Fibroblast of peridontal ligament (primary cell): ENCODE data around the gene ATP13A3.
A peak's percentile ranks its signal among the peaks of the same experiment; 100 is the strongest.

Source experiments
- DNase-seq: peaks from one replicate; pipeline ENCODE4 v3.0.0-alpha.2; 2010; ENCODE audit errors: extremely low read depth

ATP13A3 gene

DNA sequence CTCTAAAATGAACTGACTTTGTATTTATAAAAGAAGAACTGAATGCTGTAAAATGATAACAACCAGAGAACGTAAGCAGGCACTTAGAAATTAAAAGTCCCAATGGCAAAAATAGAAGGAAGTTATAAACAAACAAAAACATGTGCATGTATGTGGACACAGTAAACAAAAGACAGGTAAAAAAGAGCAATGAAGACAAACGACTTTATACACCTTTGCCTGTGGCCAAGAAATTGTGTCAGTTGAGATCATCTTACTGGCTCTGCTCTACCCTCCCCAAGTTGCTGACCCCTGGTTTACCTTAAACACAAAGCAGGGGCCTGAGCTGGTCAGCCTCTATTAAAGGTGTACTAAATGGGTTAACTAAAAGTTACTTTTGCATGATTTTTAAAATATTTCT, 46.0 kb downstream of the ATP13A3 start:
- no peak for DNase-seq

DNA sequence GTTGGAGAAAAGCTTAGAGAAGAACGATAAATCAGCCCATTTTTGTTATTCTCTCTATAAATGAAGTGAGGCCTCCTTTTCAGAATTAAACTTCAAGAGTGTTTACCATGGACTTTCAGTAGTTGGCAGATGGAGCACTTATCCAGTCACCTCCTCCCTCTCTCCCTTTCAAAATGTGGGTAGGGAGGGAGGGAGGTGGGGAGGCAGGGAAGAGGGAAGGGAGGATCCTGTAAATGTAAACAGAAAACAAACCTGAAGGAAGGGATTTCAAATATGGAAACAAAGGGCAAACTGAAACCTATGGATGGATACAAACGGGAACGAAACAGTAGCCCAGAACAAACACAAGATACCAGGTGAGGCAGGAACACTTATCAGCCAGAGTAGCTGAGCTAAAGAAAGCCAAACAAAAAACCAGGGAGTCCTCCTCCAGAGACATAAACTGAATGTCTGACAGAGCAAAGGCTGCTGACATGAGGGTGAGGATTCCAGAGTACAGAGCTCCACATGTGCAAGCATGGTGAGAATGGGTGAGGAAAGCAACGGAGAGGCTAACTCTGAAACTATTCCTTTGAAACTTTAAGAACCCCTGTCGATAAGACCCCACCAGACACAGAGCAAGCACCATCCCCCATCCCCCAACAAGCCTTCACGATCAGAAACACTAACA, 46.8 kb downstream of the ATP13A3 start:
- DNase-seq: no peak

DNA sequence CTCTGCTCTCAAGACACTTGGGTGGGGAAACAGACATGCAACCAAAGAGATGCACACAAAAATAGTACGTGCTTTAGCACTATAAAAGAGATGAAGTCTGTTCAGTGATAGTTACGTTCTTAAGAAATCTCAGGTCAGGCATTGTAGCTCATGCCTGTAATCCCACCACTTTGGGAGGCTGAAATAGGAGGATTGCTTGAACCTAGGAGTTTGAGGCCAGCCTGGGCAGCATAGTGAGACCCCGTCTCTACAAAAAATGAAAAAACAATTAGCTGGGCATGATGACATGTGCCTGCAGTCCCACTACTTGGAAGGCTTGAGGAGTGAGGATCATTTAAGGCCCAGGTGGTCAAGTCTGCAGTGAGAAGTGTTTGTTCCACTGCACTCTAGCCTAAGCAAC, 52.3 kb downstream of the ATP13A3 start:
- DNase-seq: no peak

DNA sequence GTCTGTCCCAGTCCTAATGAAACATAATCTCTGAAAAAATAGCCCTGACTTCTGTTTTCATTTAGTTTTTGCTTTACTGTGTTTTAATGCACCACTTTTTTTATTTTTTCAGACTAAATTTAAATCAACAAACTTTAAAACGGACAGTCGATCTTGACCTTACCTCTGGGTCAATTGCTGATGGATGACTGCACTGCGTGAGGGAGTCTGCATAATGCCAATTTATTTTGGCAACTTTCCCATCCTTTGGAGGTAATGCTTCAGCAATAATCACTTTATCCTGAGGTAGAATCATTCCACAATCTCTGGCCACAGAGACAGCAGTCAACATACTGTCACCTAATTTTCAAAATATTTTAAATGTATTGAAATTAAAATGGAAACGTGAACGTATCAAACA, 55.2 kb downstream of the ATP13A3 start:
- no peak for DNase-seq

DNA sequence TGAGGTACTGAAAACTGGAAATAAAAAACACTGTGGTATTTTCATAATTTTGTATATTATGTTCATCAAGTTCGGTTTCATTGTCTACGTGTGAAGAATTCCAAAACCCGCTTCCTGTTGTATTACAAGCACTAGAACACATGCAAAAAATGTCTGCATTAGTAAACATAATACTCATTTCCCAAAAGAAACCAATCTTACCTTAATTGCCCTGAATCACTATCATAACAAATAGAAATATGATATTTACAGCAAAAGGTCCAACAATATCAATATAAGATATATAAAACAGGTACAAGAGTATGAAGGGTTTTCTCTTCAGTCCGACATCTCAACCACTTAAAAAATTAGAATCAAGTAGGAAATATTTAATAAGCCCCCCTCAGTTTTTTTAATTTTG, 61.4 kb downstream of the ATP13A3 start:
- DNase-seq: no peak

DNA sequence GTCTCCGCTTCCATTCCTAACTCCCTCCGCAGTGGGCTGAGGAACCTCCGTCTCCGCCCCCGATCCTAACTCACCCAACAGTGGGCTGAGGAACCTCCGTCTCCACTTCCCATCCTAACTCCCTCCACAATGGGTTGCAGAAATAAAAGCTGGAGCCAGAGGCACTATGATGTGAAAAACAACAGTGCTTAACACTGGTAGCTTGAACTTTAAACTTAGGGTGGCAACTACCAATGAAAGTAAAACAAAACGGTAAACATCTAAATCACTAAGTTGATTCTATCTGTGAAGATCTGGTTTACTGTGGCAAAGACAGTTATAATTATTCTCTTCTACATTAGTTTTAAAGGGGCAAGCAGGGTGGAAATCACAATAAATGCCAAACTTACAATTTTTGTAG, 61.8 kb downstream of the ATP13A3 start:
- no peak for DNase-seq

DNA sequence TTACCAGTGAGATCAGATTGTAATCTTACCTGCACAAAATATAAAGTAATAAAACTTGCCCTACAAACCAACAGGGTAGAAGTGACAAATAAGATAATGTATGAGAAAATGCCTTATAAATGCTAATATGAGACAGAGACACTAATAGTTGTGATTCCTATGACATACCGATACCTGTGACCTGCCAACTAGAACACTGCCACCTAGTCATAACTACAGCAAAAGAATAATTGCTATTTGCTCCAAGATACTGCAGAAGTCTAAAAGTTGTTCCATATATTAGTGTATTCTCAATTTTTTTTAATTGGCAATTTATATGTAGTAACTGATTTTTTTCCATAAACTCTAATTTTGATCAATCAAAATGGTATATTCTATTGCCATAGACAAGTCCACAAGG, 62.4 kb downstream of the ATP13A3 start:
- no peak for DNase-seq

DNA sequence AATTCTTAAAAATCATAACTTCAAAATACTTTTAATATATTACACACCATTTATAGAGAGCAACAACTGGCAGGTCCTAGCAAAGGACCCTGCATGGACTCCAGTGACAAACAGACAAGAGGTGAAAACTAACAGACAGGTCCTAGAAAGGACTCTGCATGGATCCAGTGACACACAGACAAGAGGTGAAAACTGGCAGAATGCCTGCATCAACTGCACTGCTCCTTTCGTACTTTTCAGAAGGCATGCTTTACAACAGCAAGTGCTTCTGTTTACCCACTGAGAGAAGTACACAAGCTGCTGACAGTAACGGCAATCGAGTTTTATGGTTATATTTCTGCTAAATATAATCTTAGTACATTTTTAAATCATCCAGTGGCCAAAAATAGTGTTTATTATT, 63.5 kb downstream of the ATP13A3 start:
- DNase-seq: no peak

DNA sequence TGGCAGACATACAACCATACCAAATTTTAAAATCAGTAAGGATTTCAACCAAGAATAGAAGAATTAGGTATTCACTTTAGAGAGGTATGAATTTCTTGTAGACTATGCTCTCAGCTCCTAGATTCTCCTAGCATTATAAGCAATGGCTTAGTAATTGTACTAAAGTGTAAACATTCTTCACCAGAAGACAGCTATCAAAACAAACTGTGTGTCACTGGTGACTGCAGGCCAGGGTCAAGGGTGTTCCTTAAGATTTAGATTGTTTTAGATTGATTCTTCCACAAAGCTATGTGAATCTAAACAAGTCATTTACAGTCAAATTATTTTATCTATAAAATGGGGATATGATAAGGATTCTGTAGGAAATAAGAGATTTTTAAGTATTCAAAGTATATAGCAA, 64.6 kb downstream of the ATP13A3 start:
- DNase-seq: peak; percentile 63

DNA sequence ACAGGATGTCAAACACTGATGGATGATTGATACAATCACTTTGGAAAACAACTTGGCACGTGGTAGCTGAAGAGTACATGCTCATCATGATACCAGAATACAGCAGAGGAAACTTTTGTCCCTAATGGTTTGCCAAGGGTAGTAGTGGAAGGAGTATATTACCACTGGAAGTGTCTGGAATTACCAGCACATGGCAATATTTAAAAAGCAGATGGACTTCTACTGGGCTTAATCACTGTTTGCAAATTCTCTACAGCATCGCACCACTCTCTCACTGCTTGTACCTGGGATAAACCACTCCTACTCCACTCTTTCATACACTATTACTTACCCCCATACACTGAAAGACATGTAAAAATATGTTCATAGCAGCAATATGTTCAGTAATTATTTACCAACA, 68.1 kb downstream of the ATP13A3 start:
- no peak for DNase-seq

DNA sequence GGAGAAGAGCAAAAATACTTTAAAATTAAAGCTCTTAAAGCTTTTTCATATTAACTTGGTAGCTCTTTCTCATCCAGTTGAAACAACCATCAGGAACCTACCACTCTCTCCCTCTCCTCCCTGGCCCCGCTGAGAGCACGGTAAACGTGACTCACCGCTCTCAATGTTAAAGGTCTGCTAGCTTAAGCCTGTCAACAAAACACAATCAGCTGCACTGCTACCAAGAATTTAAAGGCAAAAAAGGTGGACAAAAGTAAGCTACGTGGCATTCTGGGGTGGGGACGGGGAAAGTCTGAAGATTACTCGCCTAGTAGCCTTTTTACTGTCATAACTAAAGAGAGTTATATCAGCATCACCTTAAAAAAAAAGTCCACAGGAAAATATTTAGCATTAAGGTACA, 79.4 kb downstream of the ATP13A3 start:
- DNase-seq: peak; percentile 24

DNA sequence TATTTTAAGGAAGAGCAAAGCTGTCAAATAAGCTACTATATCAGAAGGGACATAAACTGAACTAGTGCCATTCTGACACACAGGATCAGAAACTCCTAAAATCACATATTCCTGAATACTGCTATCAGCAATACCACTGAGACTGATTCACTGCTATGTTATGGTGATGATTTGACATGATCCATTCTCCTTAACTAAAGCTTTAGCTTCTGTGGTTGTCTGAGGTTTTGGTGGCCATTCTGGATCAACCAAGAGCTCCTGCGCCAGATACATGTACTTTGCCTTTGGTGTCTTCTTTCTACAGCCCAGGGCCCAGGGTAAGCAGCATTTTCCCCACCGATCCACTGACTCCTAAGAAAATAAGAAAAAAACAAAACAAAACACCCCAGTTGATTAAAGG, 81.0 kb downstream of the ATP13A3 start:
- DNase-seq: no peak

DNA sequence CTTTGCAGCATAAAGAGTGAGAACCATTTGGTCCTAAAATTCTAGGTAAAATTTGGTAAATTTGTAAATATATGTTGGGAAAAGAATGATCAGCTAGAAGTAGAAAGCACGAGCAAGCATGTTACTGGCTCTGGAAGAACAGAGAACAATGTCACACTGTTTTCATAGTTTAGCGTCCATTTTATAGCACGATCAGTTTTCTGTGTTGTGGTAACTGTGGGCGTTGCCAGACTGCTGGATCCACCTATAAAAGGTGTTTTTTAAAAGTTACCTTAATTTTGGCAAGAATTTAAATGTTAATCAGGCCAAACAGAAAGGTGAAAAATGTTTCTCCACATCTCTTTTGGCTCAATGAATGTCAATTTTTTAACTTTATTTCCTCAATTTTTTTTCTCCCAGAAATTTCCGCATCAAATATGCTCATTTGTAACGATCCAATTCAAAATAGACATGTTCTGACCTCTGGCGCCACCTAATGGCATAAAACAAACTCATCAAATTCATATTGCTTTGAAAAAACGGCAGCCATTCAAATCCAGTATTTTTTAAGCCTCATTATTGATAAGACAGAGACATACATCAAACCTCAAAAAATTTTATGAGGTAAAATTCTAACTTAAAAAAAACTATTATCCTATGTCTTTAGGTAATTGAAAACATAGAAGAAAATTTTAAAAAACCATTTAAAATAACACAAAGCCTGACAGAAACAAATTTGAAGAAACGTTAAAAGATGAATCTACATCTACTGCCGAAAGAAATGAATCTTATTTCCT, 82.2 kb downstream of the ATP13A3 start:
- DNase-seq: peak; percentile 87

DNA sequence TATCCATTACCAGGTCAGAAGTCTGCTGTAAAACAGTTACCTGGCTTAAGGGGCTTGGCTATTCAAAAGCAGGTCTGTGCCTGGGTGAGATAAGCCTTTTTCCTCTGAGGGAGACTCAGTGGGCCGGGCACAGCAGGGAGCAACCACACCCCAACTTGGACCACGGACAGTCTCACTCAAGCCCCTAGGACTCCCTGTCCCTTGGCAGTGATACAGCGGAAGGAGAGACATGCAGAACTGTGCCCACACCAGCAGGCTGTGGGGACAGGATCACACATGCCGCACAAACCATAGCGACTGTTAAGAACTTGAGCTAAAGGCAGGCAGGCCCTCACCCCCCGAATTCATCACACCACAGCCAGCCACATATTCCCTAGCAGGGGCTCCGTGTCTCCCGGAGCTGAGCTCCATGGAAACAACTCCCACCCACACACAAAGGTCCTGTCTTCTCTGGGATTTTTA, 84.9 kb downstream of the ATP13A3 start:
- DNase-seq: no peak

DNA sequence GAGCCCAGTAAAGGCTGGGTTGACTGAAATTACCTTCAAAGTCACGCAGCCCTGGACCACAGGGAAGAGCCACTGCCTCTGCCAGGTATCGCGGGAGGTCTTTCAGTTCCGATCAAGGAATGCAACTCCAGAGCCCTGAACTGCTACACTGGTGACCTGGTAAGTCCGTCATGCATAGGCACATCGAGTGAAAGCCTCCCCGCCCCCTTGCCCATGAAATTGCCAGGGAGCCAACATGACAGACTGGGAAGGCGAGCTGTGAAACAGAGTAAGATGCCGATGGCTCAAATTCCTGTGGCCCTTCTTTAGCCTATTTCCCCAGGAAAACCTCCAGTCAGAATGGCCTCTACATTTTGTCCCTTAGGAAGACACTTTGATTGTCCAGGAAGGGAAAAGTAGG, 85.5 kb downstream of the ATP13A3 start:
- DNase-seq: no peak

DNA sequence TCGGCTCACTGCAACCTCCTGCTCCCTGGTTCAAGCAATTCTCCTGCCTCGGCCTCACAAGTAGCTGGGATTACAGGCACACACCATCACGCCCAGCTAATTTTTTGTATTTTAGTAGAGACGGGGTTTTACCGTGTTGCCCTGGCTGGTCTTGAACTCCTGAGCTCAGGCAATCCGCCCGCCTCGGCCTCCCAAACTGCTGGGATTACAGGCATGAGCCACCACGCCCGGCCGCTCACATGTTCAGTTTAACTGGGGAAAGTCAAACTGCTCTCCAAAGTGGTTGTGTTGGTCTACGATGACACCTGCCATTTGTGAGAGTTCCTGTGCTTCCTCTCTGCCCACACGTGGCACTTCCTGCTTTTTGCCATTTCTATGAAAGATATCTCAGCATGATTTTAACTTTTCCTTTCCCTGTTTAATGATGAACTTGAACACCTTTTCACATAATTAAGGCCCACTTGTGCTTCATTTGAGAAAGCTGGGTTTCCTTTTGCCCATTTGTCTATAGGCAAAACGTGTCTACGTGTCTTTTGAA, 86.9 kb downstream of the ATP13A3 start:
- no peak for DNase-seq

DNA sequence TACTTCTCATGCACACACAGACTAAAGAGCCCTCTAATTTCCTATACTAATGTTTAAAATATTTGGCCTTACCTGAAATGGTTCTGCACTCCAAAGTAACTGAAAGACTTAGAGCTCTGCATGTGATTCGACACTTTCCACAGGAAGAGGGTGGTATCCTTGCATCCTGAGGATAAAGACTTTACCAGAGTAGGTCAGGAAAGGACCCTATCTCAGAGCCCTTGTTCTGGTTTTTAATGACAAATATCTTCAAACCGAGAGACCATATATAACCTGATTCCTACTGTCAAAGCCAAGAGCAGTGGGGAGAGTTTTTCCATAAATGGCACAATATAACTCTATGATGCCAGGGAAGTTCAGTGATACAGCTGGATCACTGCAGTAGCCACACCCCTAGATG, 87.6 kb downstream of the ATP13A3 start, which contains the start of gene GP5:
GP5 (minus strand) TSS at position 101 of the 400 bp plus-strand sequence. CDS start 984 bp downstream, outside the sequence.
- no peak for DNase-seq

DNA sequence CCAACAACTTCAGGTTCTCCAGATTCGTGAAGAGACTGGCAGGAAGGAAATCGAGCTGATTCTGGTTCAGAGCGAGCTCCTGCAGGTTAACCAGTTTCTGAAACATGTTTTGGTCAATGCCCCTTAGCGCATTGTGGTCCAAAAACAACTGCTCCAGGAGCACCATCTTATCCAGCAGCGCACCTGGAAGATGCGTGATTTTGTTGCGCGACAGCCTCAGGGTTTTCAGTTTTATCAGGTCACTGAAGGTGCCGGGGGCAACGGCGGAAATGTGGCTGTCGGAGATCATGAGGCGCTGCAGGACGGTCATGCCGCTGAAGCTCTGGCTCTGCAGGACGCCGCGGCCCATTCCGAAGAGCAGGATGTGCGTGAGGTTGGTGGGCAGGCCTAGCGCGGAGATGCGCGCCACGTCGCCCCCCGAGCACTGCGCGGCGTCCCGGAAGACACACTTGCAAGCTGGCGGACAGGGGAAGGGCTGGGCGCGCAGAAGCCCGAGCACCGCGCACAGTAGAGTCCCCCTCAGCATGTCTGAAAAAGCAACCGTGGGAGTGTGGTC, 89.0 kb downstream of the ATP13A3 start:
- no peak for DNase-seq

DNA sequence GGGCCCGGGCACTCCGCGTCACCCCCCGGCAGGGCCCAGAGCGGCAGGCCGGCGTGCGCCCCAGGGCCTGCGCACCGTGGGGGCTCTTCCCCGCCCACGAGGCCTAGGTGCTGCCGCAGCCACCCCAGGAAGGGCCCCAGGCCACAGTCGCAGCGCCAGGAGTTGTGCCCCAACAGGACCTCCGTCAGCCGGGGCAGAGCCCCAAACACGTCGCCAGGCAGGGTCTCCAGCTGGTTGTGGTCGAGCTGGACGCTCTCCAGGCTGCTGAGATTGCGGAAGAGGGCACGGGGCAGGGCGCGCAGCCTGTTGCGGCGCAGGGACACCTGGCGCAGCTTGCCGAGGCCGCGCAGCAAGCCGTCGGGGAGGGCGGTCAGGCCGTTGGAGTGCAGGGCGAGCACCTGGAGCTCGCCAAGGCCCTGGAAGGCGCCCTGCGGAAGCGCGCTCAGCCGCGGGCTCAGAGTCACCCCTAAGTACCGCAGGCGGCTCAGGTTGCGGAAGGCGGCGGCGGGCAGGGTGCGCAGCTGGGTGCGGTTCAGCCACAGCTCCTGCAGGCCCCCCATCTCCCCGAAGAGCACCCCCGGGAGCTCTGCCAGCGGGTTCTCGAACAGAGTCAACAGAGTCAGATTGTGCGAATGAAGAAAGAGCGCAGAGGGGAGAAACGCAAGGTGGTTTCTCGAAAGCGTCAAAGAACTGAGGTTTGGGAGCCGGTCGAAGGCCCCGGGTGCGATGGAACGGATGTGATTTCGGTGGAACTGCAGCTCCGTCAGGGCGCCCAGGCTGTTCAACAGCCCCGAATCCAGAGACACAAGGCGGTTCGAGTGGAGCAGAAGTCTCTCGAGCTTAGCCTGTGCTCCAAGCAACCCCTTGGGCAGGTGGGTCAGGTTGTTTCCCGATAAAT, 89.7 kb downstream of the ATP13A3 start:
- no peak for DNase-seq

DNA sequence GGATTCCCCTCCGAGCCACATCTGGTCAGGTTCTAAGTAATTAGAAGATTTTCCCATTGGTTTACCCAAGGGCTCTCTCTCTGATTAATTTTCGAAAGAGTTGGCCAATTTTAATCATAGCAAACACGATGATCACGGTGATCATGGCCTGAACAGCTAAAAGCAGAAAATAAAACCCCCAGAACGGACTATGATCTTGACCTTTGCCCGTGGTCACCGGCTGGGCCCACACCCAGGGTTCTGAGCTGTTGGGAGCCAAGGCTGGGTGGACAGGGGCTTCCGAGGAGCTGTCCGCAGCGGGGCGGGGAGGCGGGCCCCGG, 90.3 kb downstream of the ATP13A3 start:
- no peak for DNase-seq

DNA sequence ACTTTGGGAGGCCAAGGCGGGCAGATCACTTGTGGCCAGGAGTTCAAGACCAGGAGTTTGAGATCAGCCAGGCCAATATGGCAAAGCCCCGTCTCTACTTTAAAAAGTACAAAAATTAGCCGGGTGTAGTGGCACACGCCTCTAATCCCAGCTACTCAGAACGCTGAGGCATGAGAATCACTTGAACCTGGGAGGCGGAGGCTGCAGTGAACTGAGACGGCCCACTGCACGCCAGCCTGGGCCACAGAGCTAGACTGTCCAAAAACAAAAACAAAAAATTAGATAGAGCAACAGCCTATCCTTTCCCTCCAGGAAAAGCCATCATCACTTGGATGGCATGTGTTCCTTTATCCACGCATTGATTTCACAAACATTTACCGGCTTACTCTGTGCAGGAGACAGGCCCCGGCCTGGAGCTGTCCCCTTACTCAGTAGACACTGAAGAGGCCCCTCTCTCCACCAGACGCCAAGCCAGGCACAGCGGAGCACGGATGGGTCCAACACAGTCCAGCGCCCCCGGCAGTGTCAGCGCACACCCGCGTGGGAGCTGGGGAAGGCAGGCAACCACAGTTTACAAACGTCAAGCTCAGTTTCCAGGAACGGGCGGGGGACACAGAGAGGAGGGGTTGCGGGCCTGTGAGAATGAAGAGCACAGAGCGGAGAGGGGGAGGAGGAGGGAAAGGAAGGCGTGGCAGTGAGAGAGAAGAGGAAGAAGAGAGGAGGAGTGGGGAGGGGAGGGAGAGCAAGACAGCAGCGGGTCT, 90.8 kb downstream of the ATP13A3 start:
- DNase-seq: peak; percentile 73
